ENCODE measurements around the gene TULP4. TPM values are rescaled to one million over a fixed set of nuclear protein-coding genes. Genes with fewer than 3 reads are reported as not detected.

TULP4 gene, protein sequence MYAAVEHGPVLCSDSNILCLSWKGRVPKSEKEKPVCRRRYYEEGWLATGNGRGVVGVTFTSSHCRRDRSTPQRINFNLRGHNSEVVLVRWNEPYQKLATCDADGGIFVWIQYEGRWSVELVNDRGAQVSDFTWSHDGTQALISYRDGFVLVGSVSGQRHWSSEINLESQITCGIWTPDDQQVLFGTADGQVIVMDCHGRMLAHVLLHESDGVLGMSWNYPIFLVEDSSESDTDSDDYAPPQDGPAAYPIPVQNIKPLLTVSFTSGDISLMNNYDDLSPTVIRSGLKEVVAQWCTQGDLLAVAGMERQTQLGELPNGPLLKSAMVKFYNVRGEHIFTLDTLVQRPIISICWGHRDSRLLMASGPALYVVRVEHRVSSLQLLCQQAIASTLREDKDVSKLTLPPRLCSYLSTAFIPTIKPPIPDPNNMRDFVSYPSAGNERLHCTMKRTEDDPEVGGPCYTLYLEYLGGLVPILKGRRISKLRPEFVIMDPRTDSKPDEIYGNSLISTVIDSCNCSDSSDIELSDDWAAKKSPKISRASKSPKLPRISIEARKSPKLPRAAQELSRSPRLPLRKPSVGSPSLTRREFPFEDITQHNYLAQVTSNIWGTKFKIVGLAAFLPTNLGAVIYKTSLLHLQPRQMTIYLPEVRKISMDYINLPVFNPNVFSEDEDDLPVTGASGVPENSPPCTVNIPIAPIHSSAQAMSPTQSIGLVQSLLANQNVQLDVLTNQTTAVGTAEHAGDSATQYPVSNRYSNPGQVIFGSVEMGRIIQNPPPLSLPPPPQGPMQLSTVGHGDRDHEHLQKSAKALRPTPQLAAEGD (N-terminal part only)
- total RNA-seq (ENCODE audit: low replicate concordance): 131 and 354 TPM in 2 replicates

DNA sequence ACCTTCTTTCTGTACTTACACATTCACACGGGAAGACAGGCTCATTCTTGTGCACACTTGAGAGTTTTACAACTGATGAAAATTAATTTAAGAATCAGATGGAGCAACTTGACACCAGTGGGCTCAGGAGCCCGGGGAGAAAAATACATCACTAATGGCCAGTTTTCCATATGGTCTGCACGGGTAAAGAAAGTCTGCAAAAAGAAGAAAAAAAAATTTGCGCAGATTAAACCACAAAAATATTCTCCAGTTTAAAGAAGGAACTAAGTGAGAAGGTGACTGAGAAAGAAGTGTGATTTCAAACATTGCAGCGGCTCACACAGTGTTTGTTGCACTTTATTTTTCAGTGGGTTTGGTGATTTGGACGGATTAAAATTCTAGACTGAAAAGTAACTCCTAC, at the start of gene TULP4:
TSS of gene TULP4 (plus strand) at position 301 of the 400 bp plus-strand sequence. CDS start 1,552 bp downstream, outside the sequence.
- no peak for DNase-seq (ENCODE audit: low read depth)
- H3K4me3 ChIP-seq (ENCODE audit: low read depth, low read length): no peak within 1 kb of the TSS
- no peak for TF ChIP-seq CTCF (IDR thresholded peaks at IDR 0.05; ENCODE audit: insufficient read depth, low read length)

DNA sequence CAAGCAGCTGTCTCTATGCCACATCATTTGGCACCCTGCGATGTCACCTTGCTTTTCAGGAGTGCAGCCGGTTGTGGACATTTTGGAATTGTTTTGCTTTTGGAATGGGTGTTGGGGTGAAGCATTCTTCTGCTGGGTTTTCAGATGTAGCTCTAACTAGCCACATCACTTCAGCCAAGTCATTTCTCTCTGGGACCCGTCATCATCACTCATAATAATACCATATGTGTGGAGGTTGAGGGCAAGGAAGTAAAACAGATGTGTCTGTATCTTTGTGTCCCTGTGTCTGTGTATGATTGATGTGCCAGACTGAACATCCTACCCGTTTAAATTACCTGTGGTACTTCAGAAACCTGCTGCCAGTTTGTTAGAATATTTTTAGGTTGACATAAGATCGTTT, 49.5 kb upstream of the TULP4 start:
- TF ChIP-seq CTCF (IDR thresholded peaks at IDR 0.05; ENCODE audit: insufficient read depth, low read length): no peak
- no peak overlapping the region for H3K4me3 ChIP-seq (ENCODE audit: low read depth, low read length)
- DNase-seq (ENCODE audit: low read depth): no peak

DNA sequence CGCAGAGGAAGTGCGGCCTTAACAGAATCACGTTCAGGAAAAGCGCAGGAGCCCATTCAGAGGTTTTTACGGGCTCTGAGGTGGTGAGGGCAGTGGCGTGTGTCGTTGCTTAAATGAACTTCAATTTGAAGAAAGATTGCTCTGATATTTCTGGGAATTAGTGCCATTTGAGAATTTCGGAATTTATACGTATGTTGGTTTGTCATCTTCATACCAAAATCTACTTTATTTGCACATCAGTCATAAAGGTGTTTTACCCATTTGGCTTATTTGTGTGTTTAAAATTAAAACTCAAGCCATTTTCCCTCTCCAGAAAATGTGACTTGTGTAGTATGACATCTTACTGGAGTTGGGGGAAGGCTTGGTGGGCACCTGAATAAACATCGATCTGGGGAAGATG, 48.1 kb upstream of the TULP4 start:
- DNase-seq (ENCODE audit: low read depth): no peak
- no peak overlapping the region for H3K4me3 ChIP-seq (ENCODE audit: low read depth, low read length)
- TF ChIP-seq CTCF (IDR thresholded peaks at IDR 0.05; ENCODE audit: insufficient read depth, low read length): no peak

DNA sequence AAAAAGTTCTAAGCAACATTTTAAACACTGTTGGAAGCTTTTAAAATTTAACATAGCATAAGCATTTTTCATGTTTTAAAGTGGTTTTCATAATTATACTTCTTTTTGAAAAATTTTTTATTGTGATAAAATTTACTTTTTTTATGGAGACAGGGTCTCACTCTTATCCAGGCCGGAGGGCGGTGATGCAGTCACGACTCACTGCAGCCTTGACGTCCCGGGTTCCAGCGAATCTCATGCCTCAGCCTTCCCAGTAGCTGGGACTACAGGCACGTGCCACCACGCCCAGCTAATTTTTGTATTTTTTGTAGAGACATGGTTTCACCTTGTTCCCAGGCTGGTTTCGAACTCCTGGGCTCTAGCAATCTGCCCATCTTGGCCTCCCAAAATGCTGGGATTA, 46.1 kb upstream of the TULP4 start:
- H3K4me3 ChIP-seq (ENCODE audit: low read depth, low read length): no peak overlapping the region
- DNase-seq (ENCODE audit: low read depth): no peak
- TF ChIP-seq CTCF (IDR thresholded peaks at IDR 0.05; ENCODE audit: insufficient read depth, low read length): no peak

- no peak for DNase-seq (ENCODE audit: low read depth)
- H3K4me3 ChIP-seq (ENCODE audit: low read depth, low read length): no peak overlapping the region
- TF ChIP-seq CTCF (IDR thresholded peaks at IDR 0.05; ENCODE audit: insufficient read depth, low read length): no peak
Measured at GRCh38 chr6:158268361-158269147, 43.7 kb upstream of the TULP4 start.

DNA sequence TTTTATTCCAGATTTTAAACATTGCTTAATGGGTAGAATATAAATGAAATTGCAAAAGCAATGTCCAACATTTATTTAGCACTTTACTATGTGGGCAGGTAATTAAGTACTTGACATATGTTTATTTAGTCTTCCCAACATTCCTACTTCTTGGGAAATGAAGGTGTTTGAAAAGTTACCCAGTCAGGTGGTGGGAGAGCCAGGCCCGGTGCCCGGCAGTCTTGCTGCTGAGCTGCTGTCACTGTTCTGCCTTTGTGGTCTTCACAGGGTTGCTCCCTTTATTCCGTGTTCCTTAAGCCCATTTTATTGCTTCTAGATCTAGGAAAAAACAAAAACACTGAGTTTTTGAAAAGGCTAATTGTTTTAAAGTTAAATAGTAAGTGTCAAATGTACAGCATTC, 42.6 kb upstream of the TULP4 start:
- TF ChIP-seq CTCF (IDR thresholded peaks at IDR 0.05; ENCODE audit: insufficient read depth, low read length): no peak
- DNase-seq (ENCODE audit: low read depth): no peak
- H3K4me3 ChIP-seq (ENCODE audit: low read depth, low read length): no peak overlapping the region

Data from fibroblast of the aortic adventitia (primary cell).